Body of pancreas (tissue), 4 donors: ENCODE data around the gene SCN7A.

Experiments used
- CTCF ChIP-seq, 7 experiments: fragments of 450-650 bp in 4 of 7; fragments of 200-600 bp in 3 of 7; sonication (generic) in 3 of 7; IDR thresholded peaks; one replicate each; pipeline ENCODE4 v1.5.1; 2016 to 2019; ENCODE audit warnings: antibody characterized with exemption in 7 of 7
- POLR2A ChIP-seq, 3 donors: fragments of 450-650 bp; IDR thresholded peaks; one replicate each; pipeline ENCODE4 v1.6.1; 2016; ENCODE audit warnings: antibody characterized with exemption in 3 of 3, mild to moderate bottlenecking in 2 of 3

- TF ChIP-seq CTCF (IDR thresholded peaks at IDR 0.05) (no peak), POLR2A (IDR thresholded peaks at IDR 0.05) (no peak)
Observed at GRCh38 chr2:166413255-166413654, 80.8 kb downstream of the SCN7A start.
